Left lobe of liver (tissue), 2 donors: ENCODE measurements around the gene PCSK6. TPM values are rescaled to one million over a fixed set of nuclear protein-coding genes. Genes with fewer than 3 reads are reported as not detected.
A peak's percentile ranks its signal among the peaks of the same experiment; 100 is the strongest.

Experiments used
- ATAC-seq: fragments of 200-7000 bp; cut with Tn5 transposase; one replicate; pipeline ENCODE4 v1.9.1; 2020; ENCODE audit warnings: mild to moderate bottlenecking, moderate library complexity
- DNase-seq: peaks from one replicate; pipeline ENCODE4 v3.0.0-alpha.2; 2020; ENCODE audit warnings: low spot score
- total RNA-seq: library from RNA; stranded (reverse); gene quantifications from one replicate; pipeline ENCODE4 v1.2.1, GENCODE V29; 2021
- donor health status: DM: no; HTN: no; CAD: no; lungs with moderate emphysema.
- donor health status: DM: no; HTN: yes; CAD: no.

The PCSK6 gene
- total RNA-seq, 1 donor from 2014 or later: 180 TPM

DNA sequence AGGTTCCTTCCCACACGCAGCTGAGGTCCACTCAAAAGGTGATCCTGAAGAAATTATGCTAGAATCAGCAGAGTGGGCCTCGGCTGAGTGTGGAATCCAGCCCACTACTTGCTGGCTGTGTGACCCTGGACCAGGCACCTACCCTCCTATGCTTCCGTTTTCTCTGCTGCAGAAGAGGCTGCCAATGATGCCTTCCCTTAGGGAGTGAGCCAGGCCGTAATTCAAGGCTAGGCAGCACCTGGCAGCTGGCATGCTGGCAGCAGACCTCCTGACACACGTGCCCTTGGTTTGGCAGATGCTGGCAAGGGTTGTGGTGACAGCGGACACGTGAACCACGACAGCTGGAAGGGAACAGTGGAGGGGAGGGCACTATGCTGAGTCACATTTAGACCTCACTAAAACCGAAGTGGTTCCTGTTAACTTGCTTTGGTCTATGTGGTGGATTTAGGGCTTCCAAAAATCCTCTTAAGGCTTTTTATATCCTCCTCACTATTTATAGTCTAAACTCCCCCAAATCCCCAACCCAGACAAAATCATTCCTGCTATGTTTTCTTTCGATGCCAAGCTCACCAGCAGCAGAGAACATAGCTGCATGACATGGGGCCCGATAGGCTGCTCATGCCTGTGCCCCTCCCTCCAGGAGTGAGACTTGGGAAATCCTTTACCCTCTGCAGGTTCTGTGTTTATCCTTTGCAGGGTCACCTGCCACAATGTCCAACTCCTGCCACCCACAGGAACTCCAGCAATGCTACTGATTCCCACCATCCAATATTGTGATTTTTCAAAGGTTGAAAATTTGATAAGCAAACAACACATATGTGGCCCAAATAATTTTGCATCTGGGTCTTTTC lies 10.6 kb upstream of the PCSK6 start:
- ATAC-seq (peak; percentile 77), DNase-seq (peak; percentile 96)

- DNase-seq (no peak), ATAC-seq (peak; percentile 34)
Measured at GRCh38 chr15:101498717-101499480, 9.4 kb upstream of the PCSK6 start.

DNA sequence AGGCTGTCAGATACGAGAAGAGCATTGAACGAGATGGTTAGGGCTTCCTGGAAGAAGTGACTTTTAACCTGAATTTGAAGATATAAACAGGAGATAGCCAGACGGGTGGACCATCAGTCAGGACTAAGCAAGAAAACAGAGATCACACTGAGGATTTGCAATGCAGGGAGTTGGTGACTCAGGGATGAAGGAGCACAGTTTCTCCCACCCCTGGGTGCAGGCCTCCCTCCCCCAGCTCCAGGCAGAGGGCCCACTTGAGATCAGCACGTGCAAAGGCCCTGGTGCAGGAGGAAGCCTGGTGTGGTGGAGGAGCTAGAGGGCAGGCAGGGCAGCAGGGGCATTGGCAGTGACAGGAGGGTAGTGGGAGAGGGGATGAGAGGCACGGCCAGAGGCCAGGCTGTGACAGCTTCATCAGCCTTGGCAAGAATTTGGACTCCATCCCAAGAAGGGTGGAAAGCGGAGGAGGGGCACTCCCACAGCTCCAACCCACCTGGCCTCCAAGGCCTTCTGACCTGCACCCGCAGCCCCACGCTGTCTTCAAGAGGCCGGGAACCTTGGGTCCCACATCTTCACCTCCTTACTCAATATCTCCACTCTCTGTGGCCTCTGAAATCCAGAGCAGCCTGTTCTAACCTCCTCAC lies 8.7 kb upstream of the PCSK6 start:
- DNase-seq: no peak
- ATAC-seq: no peak

DNA sequence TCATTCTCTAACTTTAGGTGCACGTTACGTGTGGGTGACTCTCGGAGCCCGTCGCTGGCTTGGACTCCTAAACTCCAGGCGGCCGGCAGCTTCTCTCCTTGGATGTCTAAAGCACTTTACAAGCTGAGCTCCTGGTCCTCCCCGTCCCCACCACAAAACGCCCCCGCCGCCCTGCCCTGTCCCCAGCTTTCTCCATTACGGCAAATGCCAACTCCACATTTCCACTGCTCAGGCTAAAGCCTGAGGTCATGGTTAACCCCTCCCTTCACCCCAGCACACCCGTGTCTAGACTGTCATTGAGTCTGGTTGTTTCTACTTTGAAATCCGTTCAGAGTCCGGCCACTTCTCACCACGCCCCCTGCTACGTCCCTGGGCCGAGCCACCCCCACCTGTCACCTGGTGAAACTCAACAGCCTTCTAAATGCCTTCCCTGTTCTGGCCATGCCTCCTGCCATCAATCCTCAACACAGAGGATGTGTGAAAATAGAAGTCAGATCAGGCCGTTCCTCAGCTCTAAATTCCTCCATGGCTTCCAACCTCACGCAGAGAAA lies 8.1 kb upstream of the PCSK6 start:
- peak; percentile 40 for ATAC-seq
- no peak for DNase-seq

DNA sequence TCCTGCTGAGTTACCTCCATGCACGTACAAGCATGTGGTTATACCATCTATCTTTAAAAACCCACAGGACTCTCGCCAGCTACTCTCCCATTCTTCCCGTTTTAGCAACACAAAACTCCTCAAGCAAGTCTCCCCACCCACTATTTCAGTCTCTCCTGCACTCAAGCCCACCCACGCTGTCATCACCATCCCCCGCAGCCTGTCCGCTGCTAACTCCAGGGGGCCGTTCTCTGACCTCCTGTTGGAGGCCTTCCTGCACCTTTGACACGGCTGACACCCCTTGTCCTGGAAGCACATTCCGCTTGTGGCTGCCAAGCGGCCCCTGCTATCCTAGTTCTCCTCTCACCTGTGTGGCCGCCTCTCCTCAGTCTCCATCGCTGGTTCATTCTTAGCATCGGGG lies 7.5 kb upstream of the PCSK6 start:
- DNase-seq (no peak), ATAC-seq (no peak)

- DNase-seq: no peak
- ATAC-seq: no peak
Measured at GRCh38 chr15:101496198-101496986, 6.9 kb upstream of the PCSK6 start.

GRCh38 chr15:101495334-101496197 lies 6.1 kb upstream of the PCSK6 start:
- DNase-seq (peak; percentile 23), ATAC-seq (no peak)

- DNase-seq (peak; percentile 24), ATAC-seq (no peak)
Measured at GRCh38 chr15:101494251-101494796, 4.8 kb upstream of the PCSK6 start.

- ATAC-seq: no peak
- DNase-seq: peak; percentile 36
Measured at GRCh38 chr15:101492766-101493692, 3.5 kb upstream of the PCSK6 start.

GRCh38 chr15:101491734-101492640 lies 2.5 kb upstream of the PCSK6 start:
- no peak for ATAC-seq
- DNase-seq: peak; percentile 22

- ATAC-seq (no peak), DNase-seq (peak; percentile 47)
Measured at GRCh38 chr15:101490922-101491733, 1.6 kb upstream of the PCSK6 start.

GRCh38 chr15:101490408-101490891 lies 943 bp upstream of the PCSK6 start:
- DNase-seq: no peak
- no peak for ATAC-seq

GRCh38 chr15:101489237-101489598 lies 289 bp downstream of the PCSK6 start:
- ATAC-seq (peak; percentile 47), DNase-seq (peak; percentile 67)

- ATAC-seq (peak; percentile 61), DNase-seq (peak; percentile 64)
Measured at GRCh38 chr15:101488300-101489164, 975 bp downstream of the PCSK6 start.
